AG10803 (cell line): ENCODE measurements around the gene SEC24D.
"Not testable (repeated sequence)": the region's sequence is repeated elsewhere in the genome, so short reads cannot be mapped to it uniquely, and the experiment has no call there.

Experiments
- DNase-seq: peaks from one replicate; pipeline ENCODE4 v3.0.0; 2010; ENCODE audit warnings: low read depth
- H3K4me3 ChIP-seq: 2 replicates; pipeline ENCODE4 v1.5.1; 2011; ENCODE audit warnings: mild to moderate bottlenecking, low read length, control low read depth
- CTCF ChIP-seq: conservative IDR thresholded peaks from 2 replicates; pipeline ENCODE4 v1.5.1; 2011; ENCODE audit warnings: mild to moderate bottlenecking, low read length, control low read depth, inconsistent platforms

SEC24D gene

GRCh38 chr4:118797558-118798142 lies 38.3 kb downstream of the SEC24D start:
- DNase-seq, result peak; percentile 32
- H3K4me3 ChIP-seq, result no peak overlapping the region
- no peak for TF ChIP-seq CTCF

- DNase-seq, H3K4me3 ChIP-seq: not testable (repeated sequence)
Observed at GRCh38 chr4:118791690-118792446, 44.1 kb downstream of the SEC24D start.

- no peak for DNase-seq
- no peak for TF ChIP-seq CTCF
- H3K4me3 ChIP-seq, result no peak overlapping the region
Observed at GRCh38 chr4:118790544-118790943, 45.4 kb downstream of the SEC24D start.

- no peak overlapping the region for H3K4me3 ChIP-seq
- TF ChIP-seq CTCF, result no peak
- no peak for DNase-seq
Observed at GRCh38 chr4:118788911-118789310, 47.0 kb downstream of the SEC24D start.

- H3K4me3 ChIP-seq, result no peak overlapping the region
- no peak for TF ChIP-seq CTCF
- DNase-seq, result no peak
Observed at GRCh38 chr4:118787844-118788380, 48.0 kb downstream of the SEC24D start.

GRCh38 chr4:118784776-118785175 lies 51.1 kb downstream of the SEC24D start:
- no peak for DNase-seq
- no peak overlapping the region for H3K4me3 ChIP-seq
- TF ChIP-seq CTCF, result no peak

GRCh38 chr4:118783887-118784286 lies 52.0 kb downstream of the SEC24D start:
- no peak for TF ChIP-seq CTCF
- peak; percentile 43 for DNase-seq
- no peak overlapping the region for H3K4me3 ChIP-seq

GRCh38 chr4:118782886-118783285 lies 53.0 kb downstream of the SEC24D start:
- H3K4me3 ChIP-seq, DNase-seq: not testable (repeated sequence)

GRCh38 chr4:118777649-118778048 lies 58.3 kb downstream of the SEC24D start:
- DNase-seq, H3K4me3 ChIP-seq: not testable (repeated sequence)

GRCh38 chr4:118776955-118777640 lies 58.8 kb downstream of the SEC24D start:
- not testable (repeated sequence) for H3K4me3 ChIP-seq, DNase-seq
